HG02623 (cell line): ENCODE measurements around the gene SLC9C2.
"Not testable (repeated sequence)": the region's sequence is repeated elsewhere in the genome, so short reads cannot be mapped to it uniquely, and the experiment has no call there.

Experiments
- ATAC-seq: cut with Tn5 transposase; IDR thresholded peaks from one replicate; pipeline ENCODE4 v1.9.1; 2021; ENCODE audit warnings: moderate library complexity; ENCODE audit not compliant: unreplicated experiment

Gene SLC9C2

GRCh38 chr1:173590557-173590956, 12.3 kb downstream of the SLC9C2 start:
- ATAC-seq: no peak

DNA sequence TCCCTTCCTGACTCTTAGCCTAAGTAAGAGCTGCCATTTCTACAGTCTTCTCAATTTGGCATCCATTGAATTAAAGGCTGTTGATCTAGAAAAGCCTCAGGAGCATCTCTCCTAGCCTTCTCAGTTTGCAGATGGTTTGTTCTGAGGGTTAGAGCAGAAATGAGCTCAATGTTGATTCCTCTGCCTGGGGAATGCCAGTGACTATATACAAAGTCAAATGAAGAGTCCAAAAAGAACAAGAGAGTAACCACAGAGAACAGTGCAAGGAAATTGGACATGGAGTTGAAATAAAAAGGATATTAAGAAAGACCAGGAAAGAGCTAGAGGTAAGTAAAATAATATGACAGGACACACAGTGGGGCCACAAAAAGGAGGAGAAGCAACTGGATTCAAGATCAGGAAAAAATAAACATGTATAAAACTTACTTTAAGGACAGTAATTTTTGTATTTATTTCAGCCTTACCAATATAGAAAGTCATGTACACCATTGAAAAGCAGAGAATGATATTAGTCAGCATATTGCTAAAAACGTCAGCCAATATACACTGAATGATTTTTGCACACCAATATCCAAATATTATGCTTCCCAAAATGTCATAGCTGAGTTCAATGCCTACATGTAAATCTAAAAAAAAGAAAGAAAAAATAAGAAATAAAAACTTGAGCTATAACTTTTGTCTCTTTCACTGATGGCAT, 21.3 kb downstream of the SLC9C2 start:
- no peak for ATAC-seq

DNA sequence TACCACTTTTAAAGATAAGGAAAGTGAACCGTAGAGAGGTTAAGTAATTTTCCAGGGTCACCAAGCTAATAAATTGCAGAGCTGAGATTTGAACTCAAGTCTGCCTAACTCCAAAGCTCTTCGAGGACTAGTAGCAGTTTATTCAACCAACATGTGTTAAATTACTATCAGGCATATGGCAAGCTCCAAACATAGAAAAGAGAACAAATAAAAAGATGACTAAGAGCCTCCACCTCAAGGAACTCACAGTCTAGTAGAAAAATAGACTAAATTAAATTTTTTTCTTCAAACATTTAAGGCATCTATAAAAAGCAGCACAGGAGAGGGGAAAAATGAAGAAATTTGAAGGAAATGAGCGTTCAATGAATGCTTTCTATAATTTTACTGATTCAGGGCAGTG, 22.2 kb downstream of the SLC9C2 start:
- no peak for ATAC-seq

- ATAC-seq: no peak
Observed at GRCh38 chr1:173580071-173580470, 22.8 kb downstream of the SLC9C2 start.

GRCh38 chr1:173573596-173573995, 29.3 kb downstream of the SLC9C2 start:
- ATAC-seq: no peak

- no peak for ATAC-seq
Observed at GRCh38 chr1:173572201-173572873, 30.5 kb downstream of the SLC9C2 start.

- no peak for ATAC-seq
Observed at GRCh38 chr1:173570370-173571007, 32.4 kb downstream of the SLC9C2 start.

DNA sequence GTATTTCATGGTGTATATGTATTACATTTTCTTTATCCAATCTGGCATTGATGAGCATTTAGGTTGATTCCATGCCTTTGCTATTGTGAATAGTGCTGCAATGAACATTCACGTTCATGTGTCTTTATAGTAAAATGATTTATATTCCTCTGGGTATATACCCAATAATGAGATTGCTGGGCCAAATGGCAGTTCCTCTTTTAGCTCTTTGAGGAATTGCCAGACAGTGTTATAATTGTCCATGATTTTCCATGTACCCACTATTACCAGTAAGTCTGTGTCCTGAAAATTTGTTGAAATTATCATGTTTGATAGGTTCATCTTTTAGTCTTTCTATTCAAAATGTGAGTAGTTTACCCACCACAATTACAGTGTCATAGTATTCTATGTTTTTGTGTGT, 34.4 kb downstream of the SLC9C2 start:
- ATAC-seq: no peak

- not testable (repeated sequence) for ATAC-seq
Observed at GRCh38 chr1:173563846-173564245, 39.0 kb downstream of the SLC9C2 start.

- ATAC-seq: no peak
Observed at GRCh38 chr1:173562813-173563212, 40.1 kb downstream of the SLC9C2 start.

- ATAC-seq: no peak
Observed at GRCh38 chr1:173561263-173561662, 41.6 kb downstream of the SLC9C2 start.

- ATAC-seq: no peak
Observed at GRCh38 chr1:173560285-173560880, 42.5 kb downstream of the SLC9C2 start.

- no peak for ATAC-seq
Observed at GRCh38 chr1:173555651-173556305, 47.1 kb downstream of the SLC9C2 start.

GRCh38 chr1:173554541-173555250, 48.2 kb downstream of the SLC9C2 start:
- ATAC-seq: no peak

DNA sequence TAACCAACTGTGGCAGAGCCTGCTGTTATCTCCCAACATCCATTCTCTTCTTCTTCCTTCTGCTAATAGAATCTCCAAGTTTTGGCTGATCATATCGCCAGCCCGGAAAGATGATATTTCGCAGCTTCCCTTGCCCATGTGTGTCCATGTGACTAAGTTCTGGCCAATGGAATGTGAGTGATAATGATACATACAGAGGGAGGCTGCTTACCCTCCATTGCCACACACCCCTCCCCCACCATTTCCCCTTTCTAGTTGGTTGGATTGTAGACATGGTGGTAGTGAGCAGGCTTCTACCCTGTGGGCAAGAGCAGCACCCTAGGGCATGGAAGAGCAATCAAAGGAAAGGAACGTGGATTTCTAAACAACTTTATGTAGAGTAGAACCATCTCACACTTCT, 48.8 kb downstream of the SLC9C2 start:
- ATAC-seq: no peak

DNA sequence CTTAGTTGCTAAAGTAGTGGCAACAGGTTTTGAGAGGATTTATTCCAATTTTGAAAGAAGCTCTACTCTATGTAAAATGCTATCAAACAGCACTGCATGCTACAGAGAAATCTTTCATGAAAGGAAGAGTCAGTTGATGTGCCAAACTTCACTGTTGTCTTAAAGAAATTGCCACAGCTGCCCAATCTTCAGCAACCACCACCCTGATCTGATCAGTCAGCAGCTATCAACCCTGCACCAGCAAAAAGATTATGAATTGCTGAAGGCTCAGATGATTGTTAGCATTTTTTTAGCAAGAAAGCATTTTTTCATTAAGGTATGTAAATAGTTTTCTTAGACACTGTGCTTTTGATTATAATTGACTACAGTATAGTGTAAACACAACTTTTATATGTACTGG, 49.6 kb downstream of the SLC9C2 start:
- no peak for ATAC-seq

GRCh38 chr1:173551699-173552098, 51.2 kb downstream of the SLC9C2 start:
- ATAC-seq: no peak

- ATAC-seq: no peak
Observed at GRCh38 chr1:173549813-173550212, 53.1 kb downstream of the SLC9C2 start.

GRCh38 chr1:173545688-173546087, 57.2 kb downstream of the SLC9C2 start:
- no peak for ATAC-seq

DNA sequence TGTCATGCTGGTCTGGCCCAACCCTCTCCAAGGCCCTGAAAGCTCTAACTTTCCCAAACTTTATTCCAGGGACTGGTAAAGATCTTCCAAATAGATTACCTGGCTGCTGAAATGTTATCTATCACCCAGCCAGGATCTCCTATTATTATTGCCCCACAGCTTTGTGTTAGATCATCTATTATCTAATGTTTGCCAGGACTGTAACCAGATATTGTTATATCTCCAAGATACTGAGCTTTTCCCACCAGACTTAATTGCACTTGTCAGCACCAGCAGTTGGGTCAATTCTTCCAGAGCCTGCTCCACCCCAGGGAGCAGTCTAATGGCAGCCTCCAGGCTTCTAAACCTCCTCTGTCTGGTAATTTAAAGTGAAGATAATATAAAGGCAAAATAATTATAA, 66.6 kb downstream of the SLC9C2 start:
- ATAC-seq: no peak

DNA sequence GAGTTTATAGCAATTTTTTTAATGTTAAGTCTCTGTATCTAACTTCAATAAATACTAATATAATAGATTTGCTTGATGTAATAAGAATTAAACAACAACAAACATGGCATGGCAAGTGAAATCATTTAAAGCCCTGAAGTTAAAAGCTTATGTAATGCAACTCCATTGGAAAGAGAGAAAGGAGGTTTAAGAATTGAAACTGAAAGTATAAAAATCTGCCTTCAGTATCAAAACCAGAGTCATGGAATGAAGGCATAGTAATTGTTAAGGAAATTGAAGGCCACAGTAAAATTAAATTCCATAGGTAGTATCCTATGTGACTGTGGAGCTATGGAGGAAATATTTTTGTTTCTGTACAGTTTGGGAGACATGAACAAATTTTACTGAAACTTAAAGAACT, 70.6 kb downstream of the SLC9C2 start:
- no peak for ATAC-seq
